ENCODE measurements around the gene MPPE1. TPM values are rescaled to one million over a fixed set of nuclear protein-coding genes. Genes with fewer than 3 reads are reported as not detected.

Gene MPPE1
- total and polyA plus RNA-seq, 2 of the 4 experiments (the other 2 are of a cell fraction), result 13.8 to 19.9 TPM

GRCh38 chr18:11946756-11947155 lies 38.6 kb upstream of the MPPE1 start:
- peak overlapping the region; percentile 17; the same call in 1 of the 2 replicates for H3K56ac ChIP-seq (ENCODE audit: extremely low read depth, insufficient read depth, low read length)
- CTCF ChIA-PET, result no interaction called here
- H3K27ac ChIP-seq (ENCODE audit: insufficient read depth, low read length), result peak overlapping the region; percentile 88
- no peaks in the 10 kb centered on the region; a peak in 1 of 4 replicates for H3K79me1 ChIP-seq (ENCODE audit: low read depth in 1 of 2, low read length in 2 of 2)
- H3K18ac ChIP-seq (ENCODE audit: low read depth, low read length), result peak overlapping the region; percentile 30
- peak overlapping the region; percentile 61 to 65 for H4K8ac ChIP-seq (ENCODE audit: low read depth in 2 of 2, low read length in 2 of 2)
- peak overlapping the region; percentile 7; the same call in 1 of the 2 replicates for H3K9ac ChIP-seq (ENCODE audit: low read depth, low read length)
- H3K36me3 ChIP-seq (ENCODE audit: control insufficient read depth, insufficient read depth, low read length), result no peaks in the 10 kb centered on the region
- H3K9me1 ChIP-seq (ENCODE audit: insufficient read depth, low read length), result 0 out of 2 replicates have a peak, but pooled peaks cover 2% of the 10 kb centered on the region
- H3K4me3 ChIP-seq (ENCODE audit: insufficient read depth, low read depth, low read length), result no peak overlapping the region
- no peak overlapping the region for H2AFZ ChIP-seq (replicated peaks; ENCODE audit: low read length, poor library complexity)
- BruUV-seq (replicated peaks), result no TSS peak
- DNase-seq (peak; percentile 67), ATAC-seq (ENCODE audit: low read depth) (peak; percentile 56)
- dilution Hi-C loops (cut with HindIII; ENCODE audit: low sequenced_read_pairs, unreplicated experiment), result no loop called here
- H2BK20ac ChIP-seq (ENCODE audit: low read depth, low read length), result peak overlapping the region; percentile 47; the same call in 1 of the 2 replicates
- H3K14ac ChIP-seq (replicated peaks; ENCODE audit: low read depth, low read length), result peak overlapping the region; percentile 53; the same call in 1 of the 2 replicates
- peak overlapping the region; percentile 81 for H2BK120ac ChIP-seq (ENCODE audit: low read depth, low read length)
- WGBS, 2 experiments (ENCODE audit: extremely low coverage in 2 of 2, insufficient read length in 1 of 2), result no CpG with 5 or more reads among the region's 3 CpGs
- no peak overlapping the region; the same call in 2 of the 3 replicates for H2BK15ac ChIP-seq (ENCODE audit: low read depth, low read length)
- TF ChIP-seq RFX5 (IDR thresholded peaks at IDR 0.05; ENCODE audit: low read depth, low read length), result no peak
- no peak for TF ChIP-seq CTCF (conservative IDR thresholded peaks at IDR 0.05; ENCODE audit: low read depth, low read length)
- no peak for TF ChIP-seq RAD21 (IDR thresholded peaks at IDR 0.05; ENCODE audit: low read length)
- TF ChIP-seq USF2 (IDR thresholded peaks at IDR 0.05; ENCODE audit: low read depth, low read length), result no peak
- TF ChIP-seq MXI1 (IDR thresholded peaks at IDR 0.05; ENCODE audit: borderline replicate concordance, low read depth, low read length), result no peak
- no peak for TF ChIP-seq MAZ (IDR thresholded peaks at IDR 0.05; ENCODE audit: borderline replicate concordance, low read depth, low read length)
- TF ChIP-seq NFE2L2 (IDR thresholded peaks at IDR 0.05; ENCODE audit: low read depth, low read length), result no peak
- no peak for TF ChIP-seq RCOR1 (IDR thresholded peaks at IDR 0.05; ENCODE audit: insufficient replicate concordance, low read length)
- no peak for TF ChIP-seq SMC3 (IDR thresholded peaks at IDR 0.05; ENCODE audit: low read depth, low read length)
- TF ChIP-seq MAFK (IDR thresholded peaks at IDR 0.05; ENCODE audit: low read depth, low read length), result no peak
- TF ChIP-seq POLR2A (IDR thresholded peaks at IDR 0.05; ENCODE audit: low read depth, low read length), result no peak
- TF ChIP-seq CHD1 (IDR thresholded peaks at IDR 0.05; ENCODE audit: low read depth, low read length), result no peak
- H3K27me3 ChIP-seq (ENCODE audit: control insufficient read depth, insufficient read depth, low read length), result no peaks in the 10 kb centered on the region
- H4K91ac ChIP-seq (ENCODE audit: insufficient read depth, low read depth, low read length), result peak overlapping the region; percentile 26; the same call in 1 of the 2 replicates
- no peaks in the 10 kb centered on the region for H3K9me3 ChIP-seq (ENCODE audit: control insufficient read depth, insufficient read depth, low read length)
- H2BK5ac ChIP-seq (ENCODE audit: low read depth, low read length, poor library complexity, severe bottlenecking), result peak overlapping the region; percentile 77
- peaks cover 23% of the 10 kb centered on the region for H3K4me1 ChIP-seq (ENCODE audit: control insufficient read depth, insufficient read depth, low read length)
- peak overlapping the region; percentile 27; the same call in 1 of the 2 replicates for H4K5ac ChIP-seq (ENCODE audit: low read depth, low read length)
- intact Hi-C loops (cut with micrococcal nuclease), result loop anchor here (1.0 to 10.0 kb wide), 3 partner anchors 35 to 328 kb away; partner anchors contain the start of genes CHMP1B and IMPA2
- no peaks in the 10 kb centered on the region for H4K20me1 ChIP-seq (ENCODE audit: insufficient read depth, low read length)
- peak overlapping the region; percentile 26; the same call in 1 of the 2 replicates for H3K23ac ChIP-seq (ENCODE audit: low read depth, low read length)
- peak overlapping the region; percentile 65 for H3K4ac ChIP-seq (ENCODE audit: low read depth, low read length)
- in situ Hi-C loops (cut with MboI; ENCODE audit: low sequenced_read_pairs), result no loop called here
- POLR2A ChIA-PET (ENCODE audit: unreplicated experiment), result no interaction called here
- H3K4me2 ChIP-seq (ENCODE audit: low read depth, low read length), result peak overlapping the region; percentile 29
- no peak overlapping the region for H2AK9ac ChIP-seq (replicated peaks; ENCODE audit: low read depth, low read length, poor library complexity)
- H2AK5ac ChIP-seq (ENCODE audit: low read depth, low read length), result 0 out of 2 replicates have a peak overlapping the region, but pooled peaks have one; percentile 10

Data from IMR-90 (cell line).